Measurements from ENCODE around the gene LAPTM5. TPM values are rescaled to one million over a fixed set of nuclear protein-coding genes. Genes with fewer than 3 reads are reported as not detected.
A peak's percentile ranks its signal among the peaks of the same experiment; 100 is the strongest.

Gene LAPTM5
- polyA plus RNA-seq, 1 donor, result 13.9 TPM

DNA sequence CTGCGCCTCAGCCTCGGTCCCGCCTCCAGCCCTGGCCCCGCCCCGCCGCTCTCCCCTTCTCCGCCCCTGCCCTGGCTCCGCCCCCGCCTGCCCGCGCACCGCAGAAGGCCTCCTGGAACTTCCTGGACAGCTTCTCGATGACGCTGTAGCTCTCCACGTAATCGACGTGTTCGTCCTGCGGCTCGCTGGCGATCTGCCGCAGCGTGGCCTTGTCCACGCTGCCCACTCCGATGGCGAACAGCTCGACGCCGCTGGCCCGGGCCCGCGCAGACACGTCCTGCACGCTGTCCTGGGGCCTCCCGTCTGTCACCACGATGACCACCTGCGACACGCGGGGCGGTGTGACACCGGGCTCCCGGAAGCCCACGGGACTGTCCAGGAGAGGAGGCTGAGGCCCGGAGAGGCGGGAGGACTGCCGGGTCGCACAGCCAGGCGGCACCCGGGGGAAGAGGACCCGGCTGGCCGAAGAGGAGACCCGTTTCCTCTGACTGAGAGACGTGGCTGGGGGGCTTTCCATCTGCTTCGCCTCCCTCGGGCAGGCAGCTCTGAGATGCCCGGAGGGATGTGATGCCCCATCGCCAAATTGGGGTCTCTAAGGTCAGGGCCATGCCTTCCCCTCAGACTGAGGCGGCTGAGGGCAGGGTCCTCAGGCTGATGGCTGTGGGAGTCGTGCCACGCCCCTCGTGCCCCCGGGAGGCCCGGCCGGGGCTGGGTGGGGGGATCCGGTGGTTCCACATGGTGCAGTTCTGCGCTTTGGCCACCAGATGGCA lies 38.8 kb downstream of the LAPTM5 start:
- DNase-seq (ENCODE audit: low read depth), result peak; percentile 90

- peak; percentile 72 for DNase-seq (ENCODE audit: low read depth)
Measured at GRCh38 chr1:30718091-30718635, 39.4 kb downstream of the LAPTM5 start.

GRCh38 chr1:30716646-30717045 lies 40.9 kb downstream of the LAPTM5 start:
- no peak for DNase-seq (ENCODE audit: low read depth)

- no peak for DNase-seq (ENCODE audit: low read depth)
Measured at GRCh38 chr1:30715886-30716285, 41.7 kb downstream of the LAPTM5 start.

GRCh38 chr1:30715216-30715615 lies 42.4 kb downstream of the LAPTM5 start:
- no peak for DNase-seq (ENCODE audit: low read depth)

DNA sequence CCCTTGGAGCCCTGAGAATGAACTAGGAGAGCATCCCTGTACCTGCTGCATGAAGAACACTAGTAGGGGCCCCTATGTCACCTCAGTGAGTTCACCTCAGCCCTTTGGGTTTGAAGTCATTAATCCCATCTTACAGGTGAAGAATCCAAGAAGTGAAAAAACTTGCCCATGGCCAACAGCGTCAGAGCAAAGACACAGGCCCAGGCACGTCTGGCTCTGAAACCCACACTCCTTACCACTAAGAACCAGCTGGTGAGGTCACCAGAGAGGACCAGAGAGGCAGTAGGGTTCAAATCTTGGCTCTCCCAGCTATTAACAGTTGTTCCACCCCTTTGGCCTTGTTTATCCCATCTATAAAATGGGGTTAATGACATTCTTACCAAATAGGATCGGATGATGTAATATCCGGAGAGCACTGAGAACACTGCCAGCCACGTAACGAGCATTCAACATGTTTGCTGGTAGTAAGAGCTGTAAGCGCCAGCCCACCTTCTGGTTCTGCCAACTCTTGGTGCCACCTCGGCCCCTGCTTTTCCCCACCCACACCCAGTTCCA lies 43.0 kb downstream of the LAPTM5 start:
- no peak for DNase-seq (ENCODE audit: low read depth)

- no peak for DNase-seq (ENCODE audit: low read depth)
Measured at GRCh38 chr1:30714025-30714424, 43.5 kb downstream of the LAPTM5 start.

- DNase-seq (ENCODE audit: low read depth), result no peak
Measured at GRCh38 chr1:30713311-30713710, 44.3 kb downstream of the LAPTM5 start.

GRCh38 chr1:30712583-30712982 lies 45.0 kb downstream of the LAPTM5 start:
- DNase-seq (ENCODE audit: low read depth), result no peak

- DNase-seq (ENCODE audit: low read depth), result no peak
Measured at GRCh38 chr1:30710407-30710806, 47.2 kb downstream of the LAPTM5 start.

GRCh38 chr1:30708361-30708728 lies 49.2 kb downstream of the LAPTM5 start:
- DNase-seq (ENCODE audit: low read depth), result no peak

- DNase-seq (ENCODE audit: low read depth), result no peak
Measured at GRCh38 chr1:30707412-30708360, 49.9 kb downstream of the LAPTM5 start.

DNA sequence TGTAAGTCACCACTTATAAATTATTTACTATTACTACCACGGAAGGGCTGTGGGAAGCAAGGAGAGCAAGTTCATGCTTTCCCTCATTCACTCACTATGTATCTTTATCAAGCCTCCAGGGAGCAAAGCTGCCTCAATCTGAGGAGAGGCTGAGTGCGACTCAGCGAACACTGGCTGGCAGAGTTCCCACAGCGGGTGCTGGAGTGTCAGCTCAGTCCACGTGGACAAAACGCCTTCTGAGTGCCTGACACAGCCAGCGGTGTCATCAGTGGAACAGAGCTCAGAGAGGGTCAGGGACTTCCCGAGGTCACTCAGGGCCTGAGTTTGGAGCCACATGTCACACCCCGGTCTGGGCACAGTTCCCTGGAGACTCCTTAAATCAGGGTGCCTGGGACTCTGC lies 51.0 kb downstream of the LAPTM5 start:
- no peak for DNase-seq (ENCODE audit: low read depth)

- DNase-seq (ENCODE audit: low read depth), result no peak
Measured at GRCh38 chr1:30705698-30706097, 51.9 kb downstream of the LAPTM5 start.

DNA sequence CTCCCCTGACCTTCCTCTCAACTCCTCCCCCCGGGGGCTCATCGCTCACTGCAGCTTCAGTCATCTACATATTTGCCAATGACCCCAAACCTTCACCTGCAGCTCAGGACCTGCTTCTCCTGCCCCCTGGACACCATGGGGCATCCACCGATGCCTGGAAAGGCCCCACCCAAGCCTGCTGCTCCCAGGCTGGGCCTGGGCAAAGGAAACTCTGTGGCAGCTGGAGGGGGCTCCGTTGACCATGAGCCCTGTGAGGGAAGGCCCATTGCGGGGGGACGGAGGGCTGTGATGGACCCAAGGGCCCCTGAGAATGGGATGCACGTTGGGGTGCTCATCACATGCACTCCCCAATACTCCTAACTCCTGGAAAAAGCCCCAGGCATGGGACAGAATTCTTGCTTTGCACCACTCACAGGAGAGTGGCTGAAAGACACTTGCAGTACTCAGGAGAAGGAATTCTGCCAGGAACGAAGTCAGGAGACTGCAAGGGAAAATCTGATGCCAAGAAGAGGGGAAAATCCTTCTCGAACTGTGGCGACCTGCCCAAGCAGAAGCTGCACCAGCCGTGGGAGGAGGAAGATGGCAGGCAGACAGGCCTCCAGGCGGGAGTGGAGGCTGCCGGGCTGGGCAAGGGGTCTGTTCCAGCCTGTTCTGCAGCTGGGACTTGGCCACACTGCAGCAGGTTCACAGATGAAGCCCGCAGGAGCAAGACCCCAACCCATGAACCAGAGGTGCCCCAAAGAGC lies 52.6 kb downstream of the LAPTM5 start:
- DNase-seq (ENCODE audit: low read depth), result no peak

- DNase-seq (ENCODE audit: low read depth), result no peak
Measured at GRCh38 chr1:30704271-30704670, 53.3 kb downstream of the LAPTM5 start.

DNA sequence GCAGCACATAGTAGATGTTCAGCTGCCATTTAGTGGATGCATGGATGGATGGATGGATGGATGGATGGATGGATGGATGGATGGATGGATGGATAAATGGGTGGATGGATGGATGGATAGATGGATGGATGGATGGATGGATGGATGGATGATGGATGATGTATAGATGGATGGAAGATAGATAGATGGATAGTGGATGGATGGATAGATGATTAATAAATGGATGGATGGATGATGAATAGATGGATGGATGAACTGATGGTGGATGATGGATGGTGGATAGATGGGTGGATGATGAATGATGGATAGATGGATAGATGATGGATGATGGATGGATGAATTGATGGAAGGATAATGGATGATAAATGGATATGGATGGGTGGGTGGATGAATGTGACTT lies 54.8 kb downstream of the LAPTM5 start:
- DNase-seq (ENCODE audit: low read depth), result no peak

DNA sequence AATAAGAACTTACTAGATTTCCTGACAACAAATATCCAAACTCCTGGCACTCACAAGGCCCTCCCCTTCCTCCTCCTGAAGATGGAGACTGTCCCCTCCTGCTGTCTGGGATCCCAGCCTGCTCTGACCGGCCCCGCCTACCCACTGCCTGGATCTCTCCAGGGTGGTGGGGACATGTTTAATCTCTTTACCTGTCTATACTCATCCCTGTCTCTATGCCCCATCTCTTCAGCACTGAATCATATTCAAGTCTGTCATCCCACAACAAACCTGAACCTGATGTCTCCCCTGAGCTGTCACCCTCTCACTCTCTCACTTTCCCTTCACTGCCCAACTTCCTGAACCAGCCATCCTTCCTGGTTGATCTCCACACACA lies 56.3 kb downstream of the LAPTM5 start:
- no peak for DNase-seq (ENCODE audit: low read depth)

GRCh38 chr1:30700528-30701257 lies 56.9 kb downstream of the LAPTM5 start:
- DNase-seq (ENCODE audit: low read depth), result no peak

DNA sequence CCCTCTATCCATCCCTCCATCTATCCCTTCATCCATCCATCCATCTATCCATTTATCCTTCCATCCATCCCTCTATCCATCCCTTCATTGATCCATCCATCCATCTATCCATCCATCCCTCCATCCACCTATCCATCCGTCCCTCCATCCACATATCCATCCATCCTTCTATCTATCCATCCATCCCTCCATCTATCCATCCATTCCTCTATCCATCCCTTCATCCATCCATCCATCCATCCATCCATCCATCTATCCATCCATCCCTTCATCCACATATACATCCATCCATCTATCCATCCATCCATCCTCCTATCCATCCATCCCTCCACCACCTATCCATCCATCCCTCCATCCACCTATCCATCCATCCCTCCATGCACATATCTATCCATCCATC lies 57.8 kb downstream of the LAPTM5 start:
- no peak for DNase-seq (ENCODE audit: low read depth)

- DNase-seq (ENCODE audit: low read depth), result no peak
Measured at GRCh38 chr1:30698401-30698981, 59.1 kb downstream of the LAPTM5 start.

Measured in forelimb muscle (tissue), 1 donor.